GM19025 (cell line): ENCODE results near the gene CBX8.
"Not testable (repeated sequence)": the region's sequence is repeated elsewhere in the genome, so short reads cannot be mapped to it uniquely, and the experiment has no call there.

ENCODE experiments used
- ATAC-seq: cut with Tn5 transposase; IDR thresholded peaks from one replicate; pipeline ENCODE4 v1.9.1; 2021; ENCODE audit warnings: mild to moderate bottlenecking, low read depth, moderate library complexity; ENCODE audit not compliant: unreplicated experiment

Gene CBX8

DNA sequence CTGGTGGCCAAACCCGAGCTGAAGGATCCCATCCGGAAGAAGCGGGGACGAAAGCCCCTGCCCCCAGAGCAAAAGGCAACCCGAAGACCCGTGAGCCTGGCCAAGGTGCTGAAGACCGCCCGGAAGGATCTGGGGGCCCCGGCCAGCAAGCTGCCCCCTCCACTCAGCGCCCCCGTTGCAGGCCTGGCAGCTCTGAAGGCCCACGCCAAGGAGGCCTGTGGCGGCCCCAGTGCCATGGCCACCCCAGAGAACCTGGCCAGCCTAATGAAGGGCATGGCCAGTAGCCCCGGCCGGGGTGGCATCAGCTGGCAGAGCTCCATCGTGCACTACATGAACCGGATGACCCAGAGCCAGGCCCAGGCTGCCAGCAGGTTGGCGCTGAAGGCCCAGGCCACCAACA, 13.0 kb downstream of the CBX8 start:
- no peak for ATAC-seq

DNA sequence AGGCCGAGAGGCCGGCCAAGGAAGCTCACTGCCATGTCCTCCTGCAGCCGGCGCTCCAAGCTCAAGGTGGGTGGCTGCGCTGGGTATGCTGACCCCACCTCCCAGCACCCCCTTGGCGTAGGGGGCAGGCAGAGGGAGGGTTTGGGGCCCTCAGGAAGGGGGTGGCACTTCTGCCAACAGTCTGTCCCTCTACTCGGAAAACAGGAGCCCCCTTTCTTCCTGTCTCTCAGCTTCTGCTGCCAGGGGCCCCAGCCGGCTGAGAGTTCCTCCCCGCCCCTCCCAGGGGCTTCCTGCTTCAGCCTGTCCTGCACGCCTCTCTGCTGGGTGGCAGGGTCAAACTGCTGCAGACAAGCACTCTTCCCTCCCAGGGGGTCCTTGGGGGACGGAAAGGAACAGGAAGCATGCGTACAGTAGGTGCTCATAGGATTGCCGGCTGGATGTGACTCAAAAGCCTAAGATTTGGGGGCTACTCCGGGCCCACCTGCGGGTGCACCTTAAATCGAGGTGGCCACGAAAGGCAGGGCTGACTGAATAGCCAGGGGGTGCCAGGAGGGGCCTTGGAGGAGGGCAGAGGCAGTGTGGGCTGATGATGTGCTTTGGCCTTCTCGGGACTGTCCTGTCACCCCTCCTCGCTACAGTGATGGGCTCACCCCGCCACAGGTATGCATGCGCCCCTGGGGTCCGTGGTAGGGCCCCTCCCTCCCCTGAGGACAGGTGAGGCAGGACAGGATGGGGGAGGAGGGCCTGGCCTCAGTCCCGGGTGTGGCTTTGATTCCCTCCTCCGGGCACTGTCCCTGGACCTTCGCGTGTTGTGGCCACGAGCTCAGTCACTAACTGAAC, 14.9 kb downstream of the CBX8 start:
- ATAC-seq, result no peak

DNA sequence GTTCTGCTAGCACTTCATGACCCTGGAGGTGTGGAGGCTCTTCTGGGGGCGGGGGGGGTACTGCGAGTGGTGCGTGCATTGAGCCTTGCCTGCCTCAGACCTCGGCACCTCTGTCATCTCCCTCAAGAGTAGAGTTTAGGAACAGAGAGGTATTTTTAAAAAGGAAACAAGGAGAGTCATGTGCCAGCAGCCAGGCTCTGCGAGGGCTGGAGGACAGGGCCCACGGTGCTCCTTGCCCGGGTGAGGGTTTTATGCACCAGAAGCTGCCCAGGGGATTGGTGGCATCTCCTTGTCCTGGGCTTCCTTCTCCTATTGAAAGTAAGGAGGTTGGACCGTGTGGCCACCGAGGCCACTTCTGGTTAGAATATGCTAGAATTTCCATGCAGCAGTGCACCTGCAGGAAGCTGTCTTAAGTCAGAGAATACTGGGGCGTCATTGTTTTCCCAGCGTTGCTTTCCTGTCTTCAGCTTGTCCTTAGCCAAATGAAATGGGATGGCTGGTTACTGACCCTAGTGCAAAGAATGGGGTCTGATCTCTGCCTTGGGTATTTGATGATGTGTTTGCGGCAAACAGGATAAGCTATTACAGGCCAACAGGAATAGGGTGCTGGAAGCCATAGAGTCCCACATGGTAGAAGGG, 15.7 kb downstream of the CBX8 start:
- ATAC-seq, result no peak

DNA sequence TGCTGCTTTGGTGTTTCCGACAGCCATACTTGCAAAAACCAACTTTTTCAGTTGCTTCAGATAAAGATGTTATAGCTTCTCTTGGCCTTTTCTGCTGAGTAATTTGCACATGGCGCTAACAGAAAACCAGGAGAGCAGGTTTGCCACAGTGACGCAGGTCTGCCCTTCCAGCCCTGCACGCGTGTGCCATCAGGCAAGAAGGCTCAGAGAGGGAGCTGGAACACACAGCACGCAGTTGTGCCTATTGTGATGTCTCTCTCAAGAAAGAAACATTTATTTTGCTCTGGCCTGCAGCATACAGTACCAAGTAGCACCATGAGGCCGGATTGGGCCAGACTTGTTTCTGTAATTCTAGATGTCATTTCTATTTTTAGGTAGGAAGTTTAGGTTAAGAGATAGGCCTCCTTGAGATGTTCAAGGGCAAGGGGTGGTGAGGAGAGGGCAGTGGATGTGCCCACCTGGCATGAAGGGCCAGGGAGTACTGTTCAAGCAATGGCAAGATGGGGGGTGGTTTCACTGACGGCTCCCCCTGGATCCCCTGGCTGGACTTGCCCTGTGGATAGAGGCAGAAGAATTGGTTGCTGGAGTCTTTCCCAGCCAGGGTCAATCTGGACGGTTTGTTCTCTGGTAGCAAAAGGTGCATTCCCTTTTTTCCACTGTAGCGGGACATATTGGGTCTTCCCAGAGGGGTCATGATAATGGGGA, 17.1 kb downstream of the CBX8 start:
- no peak for ATAC-seq

DNA sequence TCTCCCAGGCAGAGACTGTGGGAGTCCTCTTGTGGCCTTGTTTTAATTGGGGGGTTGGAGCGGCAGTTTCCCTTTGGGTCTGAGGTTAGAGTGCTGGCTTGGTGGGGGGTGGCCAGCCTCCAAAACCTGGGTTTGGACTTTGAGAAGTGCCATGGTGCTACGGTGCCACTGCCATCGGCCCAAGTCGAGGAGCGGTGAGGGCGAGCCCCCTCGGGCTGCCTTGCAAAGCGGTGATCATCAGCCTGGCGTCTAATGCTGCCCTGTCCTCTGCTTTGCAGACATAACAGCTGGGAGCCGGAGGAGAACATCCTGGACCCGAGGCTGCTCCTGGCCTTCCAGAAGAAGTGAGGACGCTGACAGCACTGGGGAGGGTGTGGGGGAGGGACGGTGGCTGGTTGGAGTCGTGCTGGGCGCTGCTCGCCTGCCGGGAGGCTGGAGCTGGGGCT, 17.8 kb downstream of the CBX8 start:
- no peak for ATAC-seq

DNA sequence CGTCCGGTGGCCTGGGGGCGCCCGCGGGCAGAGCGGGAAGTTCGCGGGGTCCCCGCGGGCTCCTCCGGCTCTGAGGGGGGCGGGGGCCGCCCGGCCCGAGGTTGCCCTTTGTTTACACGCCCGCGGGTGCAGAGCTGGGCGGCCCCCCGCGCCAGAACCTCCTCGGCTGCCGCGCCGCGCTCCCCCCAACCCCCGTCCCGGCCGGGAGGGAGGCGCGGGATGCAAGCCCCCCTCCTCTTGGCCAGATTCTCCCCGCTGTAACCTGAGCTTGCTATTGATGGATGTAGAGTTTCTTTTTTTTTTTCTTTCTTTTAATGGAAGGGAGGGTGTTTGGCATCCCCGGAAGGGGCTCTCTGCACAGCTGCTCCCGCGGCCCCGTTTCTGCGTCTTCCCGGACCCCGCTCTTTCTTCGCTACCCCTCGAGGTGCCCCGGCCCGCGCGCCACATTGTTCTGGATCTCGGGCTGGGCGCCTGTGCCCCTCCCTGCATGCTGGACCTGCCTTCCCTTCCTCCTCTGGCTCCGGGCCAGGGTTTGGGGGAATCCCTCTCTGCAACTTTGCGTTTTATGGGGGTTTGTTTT, 18.3 kb downstream of the CBX8 start:
- ATAC-seq, result no peak

DNA sequence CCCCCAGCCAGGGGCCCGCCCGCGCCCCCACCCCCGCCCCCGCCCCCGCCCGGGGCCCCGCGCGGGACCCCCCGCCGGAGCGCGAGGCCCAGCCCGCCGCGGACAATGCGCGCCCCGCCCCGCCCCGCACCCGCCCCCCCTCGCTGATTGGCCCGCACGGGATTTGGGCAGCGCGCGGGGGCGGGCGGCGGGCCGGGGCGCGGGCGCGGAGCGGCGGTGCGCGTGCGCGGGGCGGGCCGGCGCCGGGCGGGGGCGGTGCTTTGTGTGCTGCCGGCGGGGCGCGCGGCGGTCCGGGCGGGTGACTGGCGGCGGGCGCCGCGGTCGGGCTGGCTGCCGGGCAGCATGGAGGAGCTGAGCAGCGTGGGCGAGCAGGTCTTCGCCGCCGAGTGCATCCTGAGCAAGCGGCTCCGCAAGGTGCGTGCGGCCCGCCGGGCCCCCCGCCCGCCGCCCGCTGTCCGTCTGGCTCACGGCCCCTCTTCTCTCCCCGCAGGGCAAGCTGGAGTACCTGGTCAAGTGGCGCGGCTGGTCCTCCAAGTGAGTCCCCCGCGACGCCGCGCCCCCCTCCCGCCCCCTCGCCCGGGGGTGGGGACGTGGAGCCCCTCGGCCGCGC, 18.9 kb downstream of the CBX8 start, which contains the start of gene CBX2:
CBX2 (plus strand) TSS at position 255 of the 610 bp plus-strand sequence; CDS start at position 343, 88 bp downstream.
- peak; percentile 68 for ATAC-seq

DNA sequence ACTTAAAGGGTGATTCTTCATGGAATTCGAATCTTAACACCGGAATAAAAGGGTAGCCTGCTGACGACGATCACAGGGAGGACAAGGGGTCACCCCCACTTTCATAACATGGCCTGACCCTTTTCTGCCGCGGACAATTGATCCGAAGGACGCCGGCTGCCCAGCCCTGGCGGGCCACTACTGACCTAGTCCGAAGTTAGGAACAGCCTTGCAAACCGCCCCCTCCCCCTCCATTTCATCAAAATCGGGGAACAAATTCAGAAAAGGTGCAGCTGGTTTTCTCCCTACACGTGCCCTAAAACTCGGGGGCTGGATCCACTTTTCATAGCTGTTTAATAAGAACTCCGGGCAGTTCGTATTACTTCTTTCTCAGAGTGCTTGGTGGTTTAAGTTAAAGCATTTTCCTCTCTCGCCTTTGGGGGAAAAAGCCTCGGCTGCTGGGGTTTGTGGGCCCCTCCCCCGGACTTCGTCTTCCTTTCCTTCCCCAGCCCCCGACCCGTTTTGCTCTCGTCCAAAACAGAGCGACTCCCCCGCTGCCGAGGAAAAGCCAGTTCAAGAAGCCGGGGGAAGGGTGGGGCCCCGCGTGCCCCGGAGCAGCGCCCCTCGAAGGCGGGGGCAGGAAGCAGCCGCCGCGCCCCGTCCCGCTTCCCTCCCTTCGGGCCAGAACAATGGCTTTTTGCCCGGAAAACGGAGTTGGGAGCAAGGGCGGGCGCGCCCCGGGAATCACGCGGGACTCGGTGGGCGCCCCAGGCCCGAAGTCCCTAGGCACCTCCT, 19.6 kb downstream of the CBX8 start:
- ATAC-seq, result no peak

DNA sequence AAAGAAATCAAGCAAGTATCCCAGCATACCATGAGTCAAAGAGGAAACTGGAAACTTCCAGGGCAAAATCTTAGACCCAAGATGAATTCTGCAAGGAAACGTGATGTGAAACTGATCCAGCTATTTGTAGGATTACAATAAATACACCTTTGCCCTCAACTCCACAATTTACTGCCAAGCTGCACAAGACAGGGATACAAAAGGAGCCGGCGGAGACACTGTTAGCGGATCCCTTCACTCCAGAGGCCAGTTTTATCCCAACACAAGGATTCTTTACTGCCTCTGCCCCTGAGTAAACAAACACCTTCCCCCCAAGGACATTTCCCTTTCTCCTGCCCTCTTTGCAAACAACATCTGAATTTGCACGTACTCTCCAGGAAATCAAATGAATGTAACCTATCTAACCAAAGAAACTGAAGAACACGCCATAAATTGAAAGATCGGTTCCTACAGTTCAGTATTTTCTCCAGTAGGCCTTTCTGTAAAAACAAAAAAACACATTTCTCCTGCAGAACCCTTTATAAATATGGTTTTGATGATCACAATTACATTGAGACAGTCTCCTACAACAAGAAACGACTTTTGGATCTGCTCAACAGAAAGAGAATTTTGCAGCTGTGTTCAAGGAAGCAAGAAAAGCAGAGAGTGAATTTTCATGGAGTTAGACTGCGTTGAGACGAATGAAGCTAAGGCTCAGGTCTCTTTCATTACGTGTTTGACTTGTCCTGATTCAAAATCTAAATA, 20.3 kb downstream of the CBX8 start:
- ATAC-seq, result no peak

DNA sequence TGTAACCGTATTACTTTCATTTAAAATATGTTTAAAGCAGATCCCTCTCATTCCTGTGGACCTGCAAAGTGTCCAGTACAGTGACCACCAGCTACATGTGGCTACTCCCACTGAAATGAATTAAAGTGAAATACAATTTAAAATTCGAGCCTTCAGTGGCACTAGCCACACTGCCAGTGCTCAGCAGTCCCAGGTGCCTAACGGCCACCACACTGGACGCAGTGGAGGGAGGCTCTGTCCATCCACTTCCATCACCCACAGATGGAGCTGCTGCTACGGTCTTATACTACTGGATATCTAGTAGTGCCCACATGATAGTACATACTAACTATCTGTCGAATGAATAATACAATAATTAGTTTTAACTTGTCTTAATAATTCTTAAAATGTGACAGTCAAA, 21.2 kb downstream of the CBX8 start:
- no peak for ATAC-seq

DNA sequence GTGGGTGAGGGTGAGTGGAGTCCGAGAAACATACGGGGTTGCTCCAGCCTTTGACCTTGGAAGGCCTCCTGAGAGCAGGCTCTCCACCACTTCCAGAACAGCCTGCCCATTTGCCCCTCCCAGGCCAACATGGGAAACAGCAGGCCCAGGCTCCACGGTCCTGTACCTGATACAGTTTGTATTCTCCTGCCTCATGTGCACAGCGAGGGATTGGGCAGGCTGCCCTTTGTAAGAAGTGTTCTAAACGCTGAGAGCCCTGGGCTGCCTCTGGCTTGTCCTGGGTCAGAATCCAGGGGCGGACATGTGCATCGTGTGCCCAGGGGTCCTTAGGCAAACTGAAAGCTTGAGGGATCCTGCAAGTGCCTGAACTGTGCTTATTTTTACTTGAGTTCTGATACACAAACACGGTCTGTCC, 22.3 kb downstream of the CBX8 start:
- ATAC-seq, result no peak

DNA sequence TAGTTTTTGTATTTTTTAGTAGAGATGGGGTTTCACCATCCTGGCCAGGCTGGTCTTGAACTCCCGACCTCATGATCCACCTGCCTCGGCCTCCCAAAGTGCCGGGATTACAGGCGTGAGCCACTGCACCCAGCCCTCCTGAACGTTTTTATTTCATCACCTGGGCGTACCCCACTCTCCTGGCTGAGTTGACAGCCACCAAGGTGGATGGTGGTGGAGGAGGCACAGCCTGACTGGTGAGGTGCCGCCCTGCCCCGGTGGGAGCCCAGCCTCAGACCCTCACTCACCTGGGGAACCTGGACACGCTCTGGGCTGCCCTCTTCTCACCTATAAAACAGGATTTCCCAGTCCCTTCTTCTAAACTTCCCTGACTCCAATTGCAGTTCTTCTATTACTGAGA, 24.2 kb downstream of the CBX8 start:
- ATAC-seq, result not testable (repeated sequence)

DNA sequence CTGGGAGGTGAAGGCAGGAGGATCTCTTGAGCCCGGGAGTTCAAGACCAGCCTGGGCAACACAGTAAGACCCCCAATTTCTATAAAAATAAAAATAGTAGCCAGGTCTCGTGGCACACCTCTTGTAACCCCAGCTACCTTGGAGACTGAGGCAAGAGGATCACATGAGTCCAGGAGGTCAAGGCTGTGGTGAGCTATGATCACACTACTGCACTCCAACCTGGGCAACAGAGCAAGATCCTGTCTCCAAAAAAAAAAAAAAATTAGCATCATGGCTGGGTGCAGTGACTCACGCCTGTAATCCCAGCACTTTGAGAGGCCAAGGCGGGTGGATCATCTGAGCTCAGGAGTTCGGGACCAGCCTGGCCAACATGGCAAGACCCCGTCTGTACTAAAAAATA, 25.6 kb downstream of the CBX8 start:
- no peak for ATAC-seq

DNA sequence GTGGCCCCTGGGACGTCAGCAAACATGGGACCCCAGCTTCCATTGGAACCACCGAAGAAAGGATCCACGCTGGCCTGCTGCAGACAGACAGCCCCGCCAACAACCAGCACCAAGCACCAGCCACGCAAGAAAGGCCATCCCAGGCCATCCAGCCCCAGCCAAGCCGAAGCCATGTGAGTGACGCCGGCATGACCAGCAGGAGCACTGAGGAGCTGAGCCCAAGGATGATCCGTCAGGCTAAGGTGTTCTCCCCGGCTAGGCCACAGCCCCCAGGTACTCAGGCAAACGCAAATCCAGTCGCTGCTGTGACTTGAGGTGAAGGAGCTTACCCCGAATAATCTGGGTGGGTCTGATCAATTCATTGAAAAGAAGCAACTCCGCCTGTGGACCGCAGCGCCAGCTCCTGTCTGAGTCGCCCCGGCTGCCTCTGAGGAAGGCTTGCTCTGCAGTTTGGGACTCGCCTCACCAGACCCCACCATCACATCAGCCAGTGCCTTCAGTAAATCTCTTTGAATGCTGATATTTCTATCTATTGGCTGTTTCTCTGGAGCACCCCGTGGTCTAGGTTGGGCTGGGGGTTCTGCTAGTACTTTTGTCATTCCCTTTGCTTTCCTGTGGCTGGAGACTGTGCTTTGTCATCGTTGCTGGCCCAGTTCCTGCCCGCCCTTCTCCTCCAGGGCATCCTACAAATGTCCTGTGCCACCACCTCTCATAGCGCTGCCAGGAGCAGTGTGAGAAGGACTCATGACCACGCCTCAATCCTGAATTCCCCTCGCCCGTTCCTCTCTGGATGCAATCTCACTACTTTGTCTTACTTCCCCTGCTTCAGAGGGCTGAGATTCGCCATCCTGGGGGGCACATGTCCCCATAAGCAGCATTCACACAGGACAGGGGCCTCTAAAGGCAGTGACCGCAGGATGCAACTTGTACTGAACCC, 27.0 kb downstream of the CBX8 start:
- ATAC-seq, result no peak

DNA sequence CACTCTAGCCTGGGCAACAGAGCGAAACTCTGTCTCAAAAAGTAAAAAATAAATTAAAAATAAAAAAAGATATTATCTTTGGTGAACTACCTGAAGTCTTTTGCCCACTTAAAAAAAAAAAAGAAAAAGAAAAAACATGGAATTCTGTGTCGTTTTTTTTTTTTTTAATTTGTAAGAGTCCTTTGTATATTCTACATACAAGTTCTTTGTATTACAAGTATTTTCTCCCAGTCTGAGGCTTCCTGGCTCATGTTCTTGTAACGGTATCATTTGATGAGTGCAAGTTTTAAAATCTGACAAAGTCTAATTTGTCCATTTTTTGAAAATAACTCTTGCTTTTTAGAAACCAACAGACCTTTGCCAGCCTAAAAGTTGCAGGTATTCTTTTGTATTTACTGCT, 31.2 kb downstream of the CBX8 start:
- no peak for ATAC-seq

DNA sequence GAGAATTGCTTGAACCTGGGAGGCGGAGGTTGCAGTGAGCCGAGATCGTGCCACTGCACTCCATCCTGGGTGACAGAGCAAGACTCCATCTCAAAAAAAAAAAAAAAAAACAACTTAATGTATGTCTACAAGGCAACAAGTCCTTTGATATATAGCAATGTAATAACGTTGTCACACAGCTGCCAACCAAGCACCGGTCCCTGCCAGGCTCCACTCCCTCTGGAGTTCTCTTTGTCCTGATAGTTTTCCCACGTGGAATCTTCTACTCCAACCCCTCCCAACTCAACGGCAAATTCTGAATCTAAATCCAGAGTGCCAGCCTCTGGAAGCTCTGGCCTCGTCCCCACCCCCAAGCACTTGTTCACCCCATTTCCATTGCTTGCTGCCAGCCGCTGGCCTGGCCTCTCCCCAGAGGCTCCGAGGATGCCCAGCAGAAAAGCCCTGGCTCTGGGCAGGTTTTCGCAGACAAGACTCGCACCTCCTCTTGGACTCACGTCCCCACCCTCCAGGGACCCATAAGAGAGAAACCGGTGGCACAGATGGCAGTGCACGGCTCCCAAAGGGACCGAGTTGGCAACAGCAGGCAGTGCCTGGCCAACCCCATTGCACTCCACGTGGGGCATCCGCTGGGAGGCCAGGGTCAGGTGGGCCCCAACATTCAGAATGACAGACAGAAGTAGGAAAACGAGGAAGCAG, 34.8 kb downstream of the CBX8 start:
- no peak for ATAC-seq

DNA sequence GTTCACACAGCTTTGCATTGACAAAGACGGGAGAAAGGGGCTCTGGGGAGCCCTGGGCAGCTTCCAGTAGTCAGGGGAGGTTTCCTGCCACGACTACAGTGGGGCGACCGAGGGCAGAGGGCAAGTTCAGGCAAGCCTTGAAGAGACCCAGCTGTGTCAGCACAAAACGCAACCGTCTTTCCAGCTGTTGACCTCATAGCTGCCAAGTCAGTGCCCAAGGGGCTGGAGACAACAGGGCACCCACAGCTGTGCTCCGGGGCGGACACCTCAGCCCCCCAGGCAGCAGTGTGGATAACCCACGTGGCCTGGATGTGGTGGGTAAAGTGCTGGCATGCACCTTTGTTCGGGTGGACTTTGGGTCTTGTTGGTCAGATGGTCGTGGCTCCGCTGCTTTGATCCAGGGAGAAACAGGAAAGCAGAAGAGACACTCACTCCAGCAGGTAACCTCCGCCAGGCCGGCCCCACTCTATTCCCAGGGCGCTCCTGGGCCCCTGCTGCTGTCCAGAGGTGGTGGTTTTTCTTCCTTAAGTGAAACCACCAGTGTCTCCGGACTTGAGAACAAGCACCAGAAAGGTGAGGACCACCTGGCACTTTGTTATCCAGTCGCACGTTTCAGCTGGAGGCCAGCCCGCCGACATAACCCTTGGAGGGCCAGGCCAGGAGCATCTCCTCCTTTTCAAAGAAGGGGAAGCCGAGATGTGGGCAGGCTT, 36.5 kb downstream of the CBX8 start:
- no peak for ATAC-seq
